ENCODE measurements around the gene VSTM2L.
A peak's percentile ranks its signal among the peaks of the same experiment; 100 is the strongest.

Gene VSTM2L

DNA sequence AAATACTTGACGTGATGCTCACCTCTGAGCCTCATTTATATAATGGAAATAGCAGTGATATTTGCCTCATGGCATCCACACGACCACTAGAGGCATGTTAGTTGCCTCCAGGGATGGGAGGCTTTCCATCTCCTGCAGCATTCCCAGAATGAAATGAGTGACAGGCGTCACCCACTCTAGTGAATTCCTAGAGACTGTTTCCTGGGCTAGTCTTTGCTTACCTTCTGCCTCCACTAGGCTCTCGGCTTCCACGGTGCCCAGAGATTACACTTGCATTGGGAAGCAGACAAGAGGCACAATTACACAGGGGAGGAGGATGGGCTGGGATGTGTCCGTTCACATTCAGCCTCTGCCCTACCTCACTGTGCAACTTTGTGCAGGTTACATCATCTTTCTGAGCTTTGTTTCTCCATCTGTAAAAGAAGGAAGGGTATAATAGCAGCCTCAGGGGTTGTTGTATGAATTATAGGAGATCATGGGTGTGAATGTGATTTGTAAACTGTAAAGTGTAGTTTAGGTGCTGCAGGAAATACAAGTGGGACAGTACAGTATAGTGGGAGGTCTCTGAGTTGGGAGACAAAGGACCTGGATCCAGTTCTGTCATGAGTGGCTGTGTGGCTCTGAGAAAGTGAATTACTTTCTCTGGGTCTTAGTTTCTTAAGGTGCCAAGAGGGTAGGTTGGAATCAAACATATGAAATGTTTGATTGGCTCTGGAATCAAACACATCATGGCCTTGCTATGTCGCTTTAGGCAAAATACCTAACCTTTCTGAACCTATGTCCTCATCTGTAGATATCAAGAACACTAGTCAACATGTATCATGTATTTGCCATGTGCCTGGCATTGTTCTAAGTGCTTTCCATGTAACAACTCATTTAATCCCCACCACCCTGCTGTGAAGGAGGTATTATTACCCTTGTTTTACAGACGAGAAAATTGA lies 3.6 kb upstream of the VSTM2L start:
- DNase-seq (ENCODE audit: low read depth) = no peak

DNA sequence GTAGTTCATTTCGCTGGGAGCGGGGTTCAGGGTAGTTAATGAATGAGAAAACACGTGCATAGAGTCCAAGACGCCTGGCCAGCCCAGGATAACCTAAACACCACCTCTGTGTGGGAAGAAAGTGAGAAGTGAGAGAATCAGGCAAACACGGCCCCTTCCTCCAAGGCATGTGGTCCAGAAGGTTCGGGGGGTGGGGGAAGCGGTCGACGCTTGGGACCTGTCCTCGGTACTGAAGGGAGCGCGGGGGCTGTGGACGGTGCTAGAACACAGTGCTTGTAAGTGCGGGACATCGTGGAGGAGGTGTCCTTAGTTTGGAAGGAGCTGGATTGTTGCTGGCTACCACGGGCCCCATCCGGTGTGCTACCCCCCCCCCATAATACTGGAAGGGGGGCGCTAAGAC lies 1.7 kb upstream of the VSTM2L start:
- DNase-seq (ENCODE audit: low read depth) = no peak

DNA sequence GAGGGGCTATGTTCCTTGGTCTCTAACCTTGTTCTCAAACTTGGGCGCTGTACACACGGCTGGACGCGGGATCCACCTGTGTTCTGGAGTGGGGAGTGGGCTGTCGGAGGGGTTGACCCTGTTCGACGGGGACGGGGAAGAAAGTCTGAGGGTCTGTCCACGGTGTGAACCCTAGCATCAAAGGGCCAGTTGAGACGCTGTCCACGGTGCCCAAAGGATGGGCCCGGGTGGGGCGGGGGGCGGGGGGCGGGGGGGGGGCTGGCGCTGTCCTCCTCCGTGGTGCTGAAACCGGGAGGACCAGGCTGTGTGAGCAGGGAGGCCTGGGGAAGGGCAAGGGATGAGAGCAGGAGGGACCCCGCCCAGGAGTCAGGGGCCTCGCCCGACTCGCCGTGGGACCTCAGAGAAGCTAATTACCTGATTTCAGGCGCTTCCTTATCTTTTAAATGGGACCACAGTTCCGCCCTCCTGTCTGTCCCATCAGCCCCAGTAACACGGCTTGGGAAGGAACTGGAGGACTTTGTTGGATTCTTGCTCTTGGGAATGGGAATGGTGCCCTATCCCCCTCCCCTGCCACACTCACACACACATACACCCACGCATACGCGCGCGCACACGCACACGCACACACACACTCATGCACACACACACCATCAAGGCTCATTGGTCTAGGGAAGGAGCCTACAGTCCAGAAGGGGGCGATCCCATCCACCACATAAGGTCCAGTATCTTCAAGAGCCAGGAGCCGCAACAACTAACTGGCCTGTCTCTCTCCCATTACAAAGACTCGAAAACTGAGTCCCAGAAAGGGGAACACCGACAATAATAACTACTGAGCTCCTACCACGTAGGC lies 1.0 kb upstream of the VSTM2L start:
- DNase-seq (ENCODE audit: low read depth) = peak; percentile 55

DNA sequence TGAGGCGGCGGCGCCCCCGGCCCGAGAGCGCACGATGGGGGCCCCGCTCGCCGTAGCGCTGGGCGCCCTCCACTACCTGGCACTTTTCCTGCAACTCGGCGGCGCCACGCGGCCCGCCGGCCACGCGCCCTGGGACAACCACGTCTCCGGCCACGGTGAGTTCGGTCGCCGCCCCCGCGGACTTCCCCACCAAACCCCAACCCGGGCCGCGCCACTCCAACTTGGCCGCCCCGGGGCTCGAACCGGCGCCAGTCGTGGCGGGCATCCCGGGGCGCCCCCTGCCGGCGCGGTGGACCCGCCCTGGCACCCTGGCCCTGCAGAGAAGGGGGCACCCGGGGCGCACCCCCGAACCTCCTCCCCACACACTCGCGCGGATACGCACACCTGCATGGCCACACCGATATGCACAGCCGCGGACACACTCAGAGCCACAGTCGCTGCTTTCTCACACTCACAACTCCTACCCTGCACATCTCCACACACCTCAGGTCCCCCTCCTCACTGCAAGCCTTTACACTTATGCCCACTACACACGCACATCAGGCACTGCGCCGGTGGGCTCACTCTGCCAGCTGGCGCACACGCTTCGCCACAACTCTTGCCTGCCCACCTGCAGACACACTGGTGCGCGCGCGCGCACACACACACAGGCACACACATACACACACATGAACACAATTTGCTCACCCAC lies 535 bp downstream of the VSTM2L start:
- DNase-seq (ENCODE audit: low read depth) = no peak

DNA sequence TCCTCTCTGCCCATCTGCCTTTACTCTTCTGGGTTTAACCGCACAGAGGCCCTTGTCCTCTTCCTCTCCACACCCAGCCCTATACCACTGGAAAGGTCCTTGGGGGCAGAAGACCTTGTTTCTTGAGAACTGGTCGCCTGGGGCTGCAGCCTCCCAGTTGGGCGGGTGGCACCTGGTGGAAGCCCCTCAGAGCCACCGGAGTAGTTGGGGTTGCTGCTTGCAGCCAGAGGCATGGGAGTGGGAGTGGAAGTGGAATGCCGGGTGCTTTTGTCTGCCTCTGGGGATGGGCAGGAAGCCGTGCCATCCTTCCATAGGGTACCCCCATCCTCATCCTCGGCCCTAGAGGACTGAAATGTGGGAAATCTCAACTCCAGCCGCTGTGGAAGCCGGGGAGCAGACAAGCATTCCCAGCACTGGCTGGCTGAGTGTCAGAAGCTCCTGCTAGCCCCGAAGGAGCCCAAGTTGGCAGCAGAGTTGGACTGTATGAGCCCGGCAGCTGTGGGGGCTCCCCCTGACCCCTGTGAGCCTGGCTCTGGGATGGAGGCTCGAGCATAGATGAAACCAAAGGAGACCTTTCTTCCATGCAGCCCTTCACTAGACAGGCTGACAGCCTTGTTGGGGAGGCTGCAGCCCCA lies 1.2 kb downstream of the VSTM2L start:
- no peak for DNase-seq (ENCODE audit: low read depth)

DNA sequence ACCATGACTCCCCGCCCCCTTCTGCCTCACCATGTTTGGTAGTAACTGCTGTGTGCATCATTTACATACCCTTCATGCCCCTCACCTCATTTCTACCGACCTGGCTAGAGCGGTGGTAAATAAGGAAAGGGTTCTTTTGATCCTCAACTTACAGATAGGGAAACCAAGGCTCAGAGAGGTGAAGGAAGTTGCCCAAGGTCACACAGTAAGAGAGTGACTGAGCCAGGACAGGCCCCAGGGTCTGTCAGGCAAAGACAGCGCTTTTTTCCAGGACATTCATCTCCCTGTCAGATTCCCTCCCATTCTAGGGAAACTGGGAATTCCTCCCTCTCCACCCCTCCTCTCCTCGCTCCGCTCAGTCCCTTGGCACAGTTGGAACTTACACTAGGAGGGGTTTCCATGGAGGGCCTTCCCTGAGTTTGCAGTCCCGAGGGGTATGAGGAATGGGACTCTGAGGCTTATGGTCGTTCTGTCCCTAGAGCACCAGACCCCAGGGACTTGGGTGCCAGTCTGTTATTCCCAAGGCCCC lies 2.0 kb downstream of the VSTM2L start:
- no peak for DNase-seq (ENCODE audit: low read depth)

DNA sequence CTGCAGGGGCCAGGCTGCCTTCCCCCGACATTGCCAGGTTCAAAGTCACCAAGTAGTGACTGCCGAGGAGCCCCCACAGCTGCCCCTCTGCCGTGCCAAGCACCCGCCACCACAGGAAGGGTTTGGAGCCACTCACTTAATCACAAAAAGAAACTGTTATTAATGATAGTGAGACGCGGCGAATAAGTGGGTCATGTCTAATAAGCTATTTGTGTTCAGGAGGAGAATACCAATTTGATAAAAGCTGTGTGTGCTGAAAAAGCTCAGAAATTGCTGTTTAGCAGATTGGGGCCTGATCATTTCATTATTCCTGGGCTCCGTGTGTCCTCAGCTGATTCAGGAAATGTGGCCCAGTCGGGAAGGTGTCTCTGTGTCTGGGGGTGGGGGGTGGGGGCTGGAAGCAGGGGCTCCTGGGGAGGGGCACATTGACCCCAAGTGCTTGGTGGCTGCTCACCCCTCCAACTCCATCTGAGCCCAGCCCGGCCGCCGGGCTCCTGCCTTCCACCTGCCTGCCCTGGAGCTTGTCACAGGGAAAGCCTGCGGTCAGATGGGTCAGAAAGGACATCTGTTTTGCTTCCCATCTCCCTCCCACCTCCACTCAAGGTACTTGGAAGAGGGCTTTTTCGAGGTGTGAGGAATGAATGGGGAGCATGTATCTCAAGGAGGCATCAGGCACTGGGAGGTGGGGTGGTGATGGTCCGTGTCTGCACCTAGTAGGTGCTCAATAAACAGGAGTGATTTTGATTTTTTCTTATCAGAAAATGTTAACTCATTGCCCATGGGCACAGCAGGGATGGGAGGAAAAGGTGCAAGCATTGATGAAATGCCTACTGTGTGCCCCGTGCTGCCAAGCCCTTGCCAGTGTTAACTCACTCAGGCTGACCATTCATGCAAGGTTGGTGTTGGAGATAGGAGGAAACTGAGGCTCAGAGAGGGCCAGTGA lies 3.0 kb downstream of the VSTM2L start:
- no peak for DNase-seq (ENCODE audit: low read depth)

DNA sequence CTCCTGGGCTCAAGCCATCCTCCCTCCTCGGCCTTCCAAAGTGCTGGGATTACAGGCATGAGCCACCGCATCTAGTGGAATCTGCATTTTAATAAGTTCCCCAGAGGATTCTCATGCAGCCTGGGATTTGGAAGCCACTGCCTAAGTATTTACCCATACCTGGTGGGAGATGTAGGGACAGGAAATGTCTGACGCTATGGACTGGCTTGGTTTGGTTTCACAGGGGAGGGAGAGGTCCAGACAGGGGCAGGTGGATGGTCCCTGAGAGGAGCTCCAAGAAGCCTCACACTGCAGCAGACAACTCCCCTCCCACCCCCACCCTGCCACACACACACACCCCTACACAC lies 4.4 kb downstream of the VSTM2L start:
- no peak for DNase-seq (ENCODE audit: low read depth)

DNA sequence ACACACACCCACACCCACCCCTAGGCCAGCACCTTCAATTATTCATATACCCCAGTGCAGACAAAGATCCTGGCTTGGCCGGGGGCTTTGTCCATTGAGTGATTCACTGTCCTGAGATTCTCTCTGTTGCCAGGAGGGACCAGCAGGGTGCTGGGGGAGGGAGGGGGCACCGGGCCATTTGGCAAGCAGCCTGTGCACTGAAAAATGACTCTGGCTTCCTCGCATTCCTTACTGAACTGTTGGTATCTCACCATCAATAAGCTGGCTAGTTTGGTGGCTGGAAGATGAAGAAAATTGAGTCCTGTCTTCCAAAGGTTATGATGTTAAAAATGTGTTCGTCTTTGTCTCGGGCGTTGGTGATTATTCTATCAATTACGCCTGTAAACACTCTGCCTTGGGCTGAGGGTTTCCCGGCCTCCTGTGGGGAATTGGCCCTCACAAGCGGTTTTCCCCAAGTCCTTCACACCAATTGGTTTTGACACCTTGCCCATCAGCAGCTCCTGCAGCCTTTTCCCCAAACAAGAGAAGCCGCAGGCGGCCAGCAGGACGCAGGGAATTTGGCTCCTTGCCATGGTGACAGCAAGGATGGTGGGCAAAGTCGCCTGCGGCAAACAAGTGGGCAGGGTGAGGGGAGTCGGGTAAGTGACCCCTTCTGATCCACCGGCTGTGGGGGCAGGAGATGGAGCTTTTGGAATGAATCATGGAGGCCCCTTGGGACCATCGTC lies 4.9 kb downstream of the VSTM2L start:
- peak; percentile 59 for DNase-seq (ENCODE audit: low read depth)

DNA sequence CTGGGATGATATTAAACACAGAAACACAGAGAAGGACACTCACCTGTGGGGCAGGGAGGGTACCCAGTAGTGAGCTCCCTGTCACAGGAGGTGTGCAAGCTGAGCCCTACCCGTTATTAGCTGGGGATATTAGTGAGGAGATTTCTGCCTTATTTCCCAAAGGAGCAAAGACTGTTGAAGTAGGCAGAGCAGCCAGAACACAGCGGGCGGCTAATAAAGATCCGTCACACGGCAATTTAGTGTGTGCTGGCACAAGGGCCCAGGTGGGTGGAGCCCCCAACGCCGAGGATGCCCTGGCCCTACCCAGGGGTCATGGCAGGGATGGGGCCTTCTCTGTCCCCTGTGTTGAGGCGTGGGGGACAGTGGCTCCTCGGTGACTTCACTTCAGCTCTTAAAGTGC lies 8.3 kb downstream of the VSTM2L start:
- no peak for DNase-seq (ENCODE audit: low read depth)

DNA sequence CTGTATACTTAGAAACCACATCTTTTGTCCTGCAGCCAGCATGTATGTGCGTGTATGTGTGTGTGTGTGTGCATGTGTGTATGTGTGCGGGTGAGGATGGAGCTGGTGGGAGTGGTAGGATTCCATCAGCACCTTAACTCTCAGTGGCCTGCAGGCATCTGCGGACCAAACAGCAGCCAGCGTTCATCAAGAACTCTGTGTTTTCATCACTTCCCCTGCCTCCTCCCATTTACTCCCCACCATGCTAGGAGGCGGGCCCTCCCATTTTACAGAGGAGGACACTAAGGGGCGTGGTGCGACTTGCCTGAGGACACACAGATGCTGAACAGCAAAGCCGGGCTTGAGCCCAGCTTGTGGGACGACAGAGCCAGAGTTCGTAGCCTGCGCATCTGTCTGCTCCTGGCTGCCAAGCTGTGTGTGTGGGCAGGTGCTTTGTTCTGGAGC lies 8.9 kb downstream of the VSTM2L start:
- DNase-seq (ENCODE audit: low read depth) = peak; percentile 39

DNA sequence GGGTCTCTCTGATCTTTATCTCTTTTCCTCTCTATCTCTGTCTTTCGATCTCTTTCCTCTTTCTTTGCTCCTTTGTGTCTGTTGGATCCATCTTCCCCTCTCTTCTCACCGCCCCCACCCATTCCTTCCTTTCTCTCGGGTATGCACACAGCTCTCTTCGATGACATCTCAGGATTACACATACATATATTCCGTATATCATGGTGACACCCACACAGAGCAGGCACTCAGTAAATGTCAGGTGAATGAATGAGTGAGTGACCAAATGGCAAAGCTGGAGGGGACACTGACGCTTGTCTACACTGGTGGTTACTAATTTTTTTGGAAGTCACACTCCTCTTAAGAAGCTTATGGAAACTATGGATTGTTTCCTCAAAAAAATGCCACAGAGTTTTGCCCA lies 9.9 kb downstream of the VSTM2L start:
- no peak for DNase-seq (ENCODE audit: low read depth)

DNA sequence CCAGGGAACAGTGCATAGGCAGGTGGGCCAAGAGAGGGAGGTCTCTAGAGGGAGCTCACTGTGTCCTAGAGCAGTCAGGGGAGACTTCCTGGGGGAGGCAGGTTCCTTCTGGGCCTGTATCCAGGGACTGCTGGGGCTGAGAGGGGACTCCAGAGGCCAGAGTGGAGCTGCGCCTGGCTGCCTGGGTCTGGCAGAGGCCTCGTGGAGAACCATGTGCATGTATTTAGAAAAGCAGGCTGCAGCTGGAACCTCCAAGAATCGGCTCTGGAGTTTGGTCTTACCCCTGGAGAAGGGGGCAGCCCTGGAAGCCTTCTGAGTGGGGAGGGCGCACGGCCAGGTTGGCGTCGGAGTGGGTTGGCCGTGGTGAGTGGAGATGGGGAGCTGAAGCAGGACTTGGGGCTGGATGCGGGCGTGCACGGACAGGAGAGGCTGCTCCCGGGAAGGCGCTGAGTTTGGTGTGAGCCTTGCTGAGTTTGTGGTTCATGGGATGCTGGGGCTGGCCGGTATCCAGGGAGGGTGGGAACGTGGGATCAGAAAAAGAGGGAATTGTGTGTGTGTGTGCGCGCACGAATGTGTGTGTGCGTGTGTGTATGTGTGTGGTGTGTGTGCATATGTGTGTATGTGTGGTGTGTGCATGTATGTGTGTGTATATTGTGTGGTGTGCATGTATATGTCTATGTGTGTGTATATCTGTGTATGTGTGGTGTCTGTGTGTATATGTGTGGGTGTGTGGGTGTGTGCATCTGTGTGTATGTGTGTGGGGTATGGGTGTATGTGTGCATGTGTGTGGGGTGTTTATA lies 10.8 kb downstream of the VSTM2L start:
- no peak for DNase-seq (ENCODE audit: low read depth)

DNA sequence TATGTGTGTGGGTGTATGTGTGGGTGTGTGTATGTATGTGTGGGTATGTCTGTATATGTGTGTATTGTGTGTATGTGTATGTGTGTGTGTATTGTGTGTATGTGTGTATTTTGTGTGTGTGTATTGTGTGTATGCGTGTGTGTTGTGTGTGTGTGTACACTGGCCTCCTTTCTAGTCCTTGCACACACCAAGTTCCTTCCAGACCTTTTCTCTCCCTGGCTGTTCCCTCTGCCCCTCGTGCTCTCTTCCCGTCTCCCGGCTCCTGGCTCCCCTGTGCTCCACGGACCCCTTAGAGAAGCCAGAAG lies 11.4 kb downstream of the VSTM2L start:
- no peak for DNase-seq (ENCODE audit: low read depth)

DNA sequence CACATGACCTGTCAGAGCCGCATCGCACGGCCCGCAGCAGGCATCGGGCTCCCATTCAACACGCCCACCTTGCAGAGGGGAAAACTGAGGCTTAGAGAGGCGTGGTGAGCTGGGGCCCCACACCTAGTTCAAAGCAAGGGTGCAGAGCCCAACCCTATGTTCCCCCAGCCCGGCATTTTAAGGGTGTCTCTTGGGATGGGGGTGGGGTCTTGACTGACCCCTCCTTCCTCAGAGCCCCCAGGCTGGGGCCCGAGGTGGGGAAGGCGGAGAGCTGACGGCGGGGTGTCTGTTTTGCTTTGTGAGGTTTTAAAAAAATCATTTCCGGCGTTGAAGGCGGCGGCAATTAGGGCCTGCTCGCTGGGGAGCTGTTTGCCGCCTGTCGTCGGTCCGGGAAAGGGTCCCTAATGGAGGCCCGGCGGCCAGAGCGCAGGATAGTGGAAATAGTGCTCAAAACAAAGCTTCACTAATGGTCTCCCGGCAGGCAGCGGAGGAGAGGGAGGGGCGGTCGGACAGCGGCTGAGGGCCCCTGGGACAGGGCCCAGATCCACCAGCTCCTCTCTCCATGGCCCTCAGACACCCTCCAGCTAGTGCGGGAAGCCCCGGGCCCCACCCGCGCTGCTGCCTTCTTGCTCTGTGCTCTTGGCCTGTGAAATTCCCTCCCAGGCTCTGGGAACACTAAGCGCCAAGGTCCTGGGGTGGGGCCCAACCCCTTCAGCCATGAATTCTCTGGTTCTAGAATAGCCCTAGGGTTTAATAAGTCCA lies 11.9 kb downstream of the VSTM2L start:
- DNase-seq (ENCODE audit: low read depth) = no peak

DNA sequence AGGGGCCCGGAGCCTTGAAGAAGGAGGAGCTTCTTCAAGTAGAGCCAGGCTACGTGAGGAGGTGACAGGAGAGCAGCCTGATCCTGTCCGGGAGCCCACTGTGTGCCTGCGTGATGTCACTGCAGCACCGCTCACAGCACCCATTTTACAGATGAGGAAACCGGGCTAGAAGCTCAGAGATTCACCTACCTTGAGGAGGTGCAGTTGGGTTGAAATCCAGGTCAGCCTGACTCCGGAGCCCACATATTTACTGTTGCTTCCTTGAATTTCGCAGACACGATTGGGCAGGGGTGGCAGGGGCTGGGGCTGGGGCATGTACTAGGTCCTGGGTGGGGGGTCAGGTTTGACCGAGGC lies 12.5 kb downstream of the VSTM2L start:
- DNase-seq (ENCODE audit: low read depth) = no peak

DNA sequence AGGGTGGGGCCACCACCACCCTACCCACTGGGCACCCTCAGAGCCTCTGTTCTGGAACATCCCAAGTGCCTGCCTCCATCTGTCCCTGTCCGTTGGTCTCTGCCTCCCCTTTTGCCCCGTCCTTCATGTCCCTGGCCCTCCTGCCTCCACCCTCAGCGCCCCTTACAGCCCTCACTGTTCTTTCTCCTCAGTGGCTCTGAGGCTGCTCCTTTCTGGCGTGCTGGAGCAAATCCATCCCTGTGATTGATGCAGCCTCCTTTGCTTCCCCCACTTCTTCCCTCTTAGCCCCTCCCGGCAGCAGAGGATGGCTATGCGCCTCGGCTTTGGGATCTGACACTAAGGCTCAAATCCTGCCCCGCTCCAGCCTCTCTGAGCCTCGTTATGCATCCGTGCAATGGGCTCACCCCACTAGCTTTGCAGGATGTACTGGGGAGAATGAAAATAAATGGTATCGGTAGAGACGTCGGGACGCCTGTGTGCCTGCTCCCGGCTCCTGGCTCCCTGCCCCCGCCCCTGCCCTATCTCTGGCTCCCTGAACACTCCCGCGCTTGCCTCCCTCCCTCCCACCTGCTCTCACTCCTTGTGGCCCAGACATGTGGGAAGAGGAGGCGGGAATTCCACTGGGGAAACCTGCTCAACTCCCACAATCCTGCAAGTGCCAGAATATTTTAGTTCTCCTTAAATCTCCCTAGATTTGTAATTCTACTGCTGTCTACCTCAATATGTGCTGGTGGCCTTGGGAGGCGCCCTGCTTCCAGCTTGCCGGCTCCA lies 13.1 kb downstream of the VSTM2L start:
- no peak for DNase-seq (ENCODE audit: low read depth)

DNA sequence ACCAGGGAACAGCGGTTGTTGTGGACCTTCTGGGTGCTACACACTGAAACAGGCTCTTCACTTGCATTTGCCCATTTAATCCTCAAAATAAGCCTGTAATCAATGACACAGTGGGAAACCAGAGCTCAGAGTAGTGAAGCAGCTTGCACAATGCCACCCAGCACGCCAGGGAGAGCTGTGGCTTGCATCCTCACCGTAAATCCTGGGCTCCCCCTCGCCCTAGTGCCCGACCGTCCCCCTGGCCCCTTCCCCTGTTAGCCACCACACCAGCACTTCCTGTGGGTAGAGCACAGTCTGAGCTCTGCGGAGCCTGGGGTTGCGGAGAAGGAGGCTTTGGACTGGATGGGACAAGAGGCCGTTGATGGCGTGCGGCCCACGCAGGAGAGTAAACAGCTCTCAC lies 14.5 kb downstream of the VSTM2L start:
- DNase-seq (ENCODE audit: low read depth) = no peak

Measured in fibroblast of the conjunctiva (primary cell).